T-helper 2 cell treated with Interferon-gamma antibody and Interleukin-4, amounts not matched to agents 100 ng/mL and 5 ng/mL, for 36 hours (primary cell): ENCODE measurements around the gene LDLRAD3. TPM values are rescaled to one million over a fixed set of nuclear protein-coding genes. Genes with fewer than 3 reads are reported as not detected.
"Not testable (repeated sequence)": the region's sequence is repeated elsewhere in the genome, so short reads cannot be mapped to it uniquely, and the experiment has no call there.

Experiments used
- intact Hi-C: fragments of 100-400 bp; cut with micrococcal nuclease; formaldehyde crosslinking; loops from one replicate; pipeline ENCODE4 v1.15.1; 2023
- total RNA-seq: library from RNA; stranded (reverse); gene quantifications from 2 replicates; pipeline ENCODE4 v1.2.3, GENCODE V29; 2022

The LDLRAD3 gene
- total RNA-seq, 1 donor from 2014 or later = 1.0 TPM

DNA sequence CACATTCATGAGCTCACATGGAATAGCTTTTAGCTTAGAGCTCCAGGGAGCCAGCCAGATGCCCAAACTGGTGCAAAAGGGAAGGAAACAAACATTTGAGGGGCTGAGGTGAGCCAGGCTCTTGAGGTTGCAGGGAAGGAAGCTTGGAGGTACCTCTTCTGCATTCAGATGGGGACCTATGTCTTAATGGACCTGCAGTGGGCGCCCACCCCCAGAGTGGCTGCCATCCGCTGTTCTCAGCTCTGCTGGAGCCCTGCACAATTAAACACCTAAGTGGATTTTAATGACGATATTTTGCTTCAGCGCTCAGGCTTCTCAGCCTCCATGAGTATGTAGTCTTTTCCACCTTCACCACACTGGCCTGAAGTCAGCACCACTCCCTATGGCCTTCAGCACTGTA, 100.8 kb downstream of the LDLRAD3 start:
- intact Hi-C loops = loop anchor here (5.0 kb wide), 1 partner anchor 88 kb away; no protein-coding TSS in a partner anchor

DNA sequence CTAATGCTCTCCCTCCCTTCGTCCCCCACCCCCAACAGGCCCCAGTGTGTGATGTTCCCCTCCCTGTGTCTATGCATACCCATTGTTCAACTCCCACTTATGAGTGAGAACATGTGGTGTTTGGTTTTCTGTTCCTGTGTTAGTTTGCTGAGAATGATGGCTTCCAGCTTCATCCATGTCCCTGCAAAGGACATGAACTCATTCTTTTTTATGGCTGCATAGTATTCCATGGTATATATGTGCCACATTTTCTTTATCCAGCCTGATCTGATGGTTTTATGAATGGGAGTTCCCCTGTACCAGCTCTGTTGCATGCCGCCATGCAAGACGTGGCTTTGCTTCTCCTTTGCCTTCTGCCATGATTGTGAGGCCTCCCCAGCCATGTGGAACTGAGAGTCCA, 102.1 kb downstream of the LDLRAD3 start:
- intact Hi-C loops = not testable (repeated sequence)

DNA sequence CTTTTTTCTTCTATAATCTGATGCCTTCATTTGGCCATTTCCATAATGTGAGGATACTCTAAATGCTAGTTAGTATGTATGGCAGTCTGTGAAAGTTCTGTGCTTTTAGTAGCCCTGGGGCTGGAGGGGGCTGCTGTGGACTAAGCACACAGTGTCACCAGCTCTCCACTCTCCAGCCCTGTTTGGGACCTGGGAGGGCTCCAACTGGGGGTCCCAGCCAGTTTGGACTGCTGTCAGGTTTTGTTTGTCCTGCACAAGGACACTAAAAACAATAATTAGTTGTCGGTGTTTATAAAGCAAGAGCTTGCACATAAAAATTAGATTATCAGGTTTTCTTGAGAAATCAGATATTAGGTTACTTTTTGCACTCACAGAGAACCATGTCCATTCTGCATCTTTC, 103.1 kb downstream of the LDLRAD3 start:
- intact Hi-C loops = no loop called here

DNA sequence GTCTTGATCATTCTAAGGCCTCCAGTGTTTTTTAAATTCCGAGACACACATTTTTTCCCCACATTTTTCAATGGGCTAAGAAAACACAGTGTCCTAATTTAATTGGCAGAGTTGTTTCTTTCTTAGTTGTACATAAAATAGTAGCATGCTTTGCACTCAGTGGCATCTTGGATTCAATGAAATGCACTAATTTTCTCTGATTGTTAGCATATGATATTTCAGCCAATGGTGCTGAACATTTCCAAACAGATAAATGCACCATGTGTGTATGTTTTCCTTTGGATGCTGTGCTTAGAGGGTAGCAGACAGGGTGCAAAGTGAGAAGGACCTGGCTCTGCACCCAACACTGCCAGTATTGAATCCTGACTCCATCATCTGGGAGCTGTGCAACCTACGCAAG, 103.5 kb downstream of the LDLRAD3 start:
- intact Hi-C loops = no loop called here

DNA sequence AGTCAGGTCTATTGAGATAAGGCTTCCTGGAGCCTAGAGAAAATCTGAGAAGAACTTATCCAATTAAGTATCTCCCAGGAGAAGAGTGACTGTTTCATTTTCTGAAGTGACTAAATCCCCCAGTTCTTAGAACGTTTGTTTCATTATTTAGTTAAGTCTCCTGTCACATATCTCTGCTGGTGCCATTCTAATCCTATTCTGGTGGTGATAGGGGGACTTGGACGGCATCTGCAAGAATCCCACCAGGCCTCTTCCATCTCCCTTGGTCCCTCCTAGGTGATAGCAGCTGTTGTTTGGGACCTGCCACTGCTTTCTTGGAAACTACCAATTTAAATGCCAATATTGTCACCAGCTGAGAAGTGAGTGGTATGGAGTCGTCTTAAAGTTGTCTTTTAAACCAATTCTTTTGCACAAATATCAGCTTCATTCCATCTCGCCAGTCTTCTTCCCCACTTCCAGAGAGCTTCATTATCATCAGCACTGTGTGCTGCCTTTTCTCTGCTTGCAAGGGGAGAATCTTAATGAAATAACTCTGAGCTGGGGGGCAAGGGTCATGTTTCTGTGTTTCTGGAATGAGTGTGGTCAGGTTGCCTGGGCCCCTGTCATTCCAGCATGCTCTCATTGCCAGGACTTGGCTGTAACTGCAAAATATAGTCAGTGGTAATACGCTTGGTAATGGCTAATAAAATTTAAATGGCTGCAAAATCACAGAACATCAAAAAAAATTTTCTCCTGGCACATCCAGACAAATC, 104.8 kb downstream of the LDLRAD3 start:
- intact Hi-C loops = no loop called here

DNA sequence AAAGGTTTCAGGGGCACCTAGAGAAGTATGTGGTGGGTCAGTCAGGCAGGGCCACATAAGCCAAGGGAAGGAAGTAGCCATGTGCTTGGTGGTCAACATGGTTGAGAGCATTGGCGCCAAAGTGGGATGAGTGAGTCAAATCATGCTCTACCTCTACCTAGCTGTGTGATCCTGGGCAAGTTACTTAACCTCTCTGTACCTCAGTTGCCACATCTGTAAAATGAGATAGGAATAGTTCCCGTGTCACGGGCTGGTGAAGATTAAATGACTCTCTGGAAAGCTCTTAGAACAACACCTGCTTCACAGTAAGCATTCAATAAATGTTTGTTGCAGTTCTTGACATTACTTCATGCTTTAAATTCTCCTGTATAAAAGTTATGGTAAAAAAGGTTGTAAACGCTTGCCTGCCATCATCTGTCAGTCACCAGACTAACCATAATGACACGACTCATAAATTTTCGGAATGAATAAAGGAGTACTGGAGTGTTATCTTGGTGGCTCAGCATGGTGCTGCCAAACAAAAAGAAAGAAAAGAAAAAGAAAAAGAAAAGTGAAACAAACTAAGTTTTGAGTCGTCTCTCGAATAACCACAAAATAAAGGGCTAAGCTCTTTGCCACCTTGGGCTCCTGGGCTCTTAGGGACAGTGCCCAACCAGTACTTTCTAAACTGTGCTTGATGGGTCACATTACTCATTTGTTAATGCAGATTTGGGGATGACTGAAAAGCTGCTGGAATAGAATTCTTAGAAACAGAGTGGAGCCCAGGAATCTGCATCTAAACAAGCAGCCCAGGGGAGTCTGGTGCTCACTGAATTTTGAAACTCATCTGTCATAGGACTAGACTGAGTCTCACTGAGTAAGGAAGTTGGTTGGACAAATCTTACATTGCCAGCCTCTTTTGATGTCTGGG, 107.6 kb downstream of the LDLRAD3 start:
- intact Hi-C loops = loop anchor here (10.0 kb wide), 1 partner anchor 437 kb away; the partner anchor contains the start of gene FJX1

DNA sequence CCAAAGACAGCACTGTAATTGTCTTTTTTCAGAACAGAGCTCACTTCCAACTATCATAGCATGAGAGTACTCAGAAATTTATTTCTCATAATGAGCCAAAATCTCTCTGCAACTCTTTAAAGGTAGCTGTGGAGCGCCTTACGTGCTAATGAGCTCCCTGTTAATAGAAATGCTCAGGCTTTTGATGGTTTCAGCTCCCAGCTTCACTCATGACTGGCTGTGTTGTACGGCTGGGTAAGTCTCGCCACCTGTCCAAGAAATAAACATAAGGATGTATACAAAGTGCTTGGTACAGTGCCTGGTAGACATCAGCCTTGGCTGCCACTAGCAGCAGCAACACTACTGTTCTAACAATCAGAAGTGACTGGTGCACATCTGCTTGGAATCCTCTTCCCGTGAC, 109.4 kb downstream of the LDLRAD3 start:
- intact Hi-C loops = loop anchor here (10.0 kb wide), 1 partner anchor 438 kb away; the partner anchor contains the start of gene FJX1

DNA sequence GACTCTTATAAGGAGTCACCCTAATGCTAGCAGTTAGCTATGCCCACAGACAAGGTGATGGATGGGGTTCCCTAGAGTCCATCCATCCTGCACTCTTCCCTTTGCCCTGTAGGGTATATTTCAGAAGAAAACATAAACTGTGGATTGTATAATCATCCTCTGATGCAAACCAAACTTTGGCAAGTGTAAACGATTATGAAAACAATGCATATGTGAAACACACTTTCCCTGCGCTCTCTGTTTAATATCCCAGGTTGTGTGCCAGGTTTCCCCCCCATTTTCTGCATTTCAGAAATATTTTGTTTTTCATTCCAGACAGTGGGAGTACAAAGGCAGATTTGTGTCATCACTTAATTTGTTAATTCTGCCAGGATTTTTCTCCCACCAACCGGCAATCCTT, 110.0 kb downstream of the LDLRAD3 start:
- intact Hi-C loops = loop anchor here (10.0 kb wide), 1 partner anchor 439 kb away; the partner anchor contains the start of gene FJX1

DNA sequence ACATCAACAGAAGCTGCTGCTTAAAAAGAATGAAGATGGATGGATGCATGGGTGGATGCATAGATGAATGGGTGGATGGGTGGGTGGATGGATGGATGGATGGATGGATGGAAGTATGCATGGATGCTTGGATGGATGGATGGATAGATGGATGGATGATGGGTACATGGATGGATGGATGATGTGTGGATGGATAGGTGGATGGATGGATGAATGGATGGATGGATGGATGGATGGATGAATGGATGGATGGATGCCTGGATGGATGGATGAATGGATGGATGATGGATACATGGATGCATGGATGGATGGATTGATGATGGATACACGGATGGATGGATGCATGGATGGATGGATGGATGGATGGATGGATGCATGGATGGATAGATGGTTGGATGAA, 110.8 kb downstream of the LDLRAD3 start:
- intact Hi-C loops = loop anchor here (10.0 kb wide), 1 partner anchor 440 kb away; the partner anchor contains the start of gene FJX1

DNA sequence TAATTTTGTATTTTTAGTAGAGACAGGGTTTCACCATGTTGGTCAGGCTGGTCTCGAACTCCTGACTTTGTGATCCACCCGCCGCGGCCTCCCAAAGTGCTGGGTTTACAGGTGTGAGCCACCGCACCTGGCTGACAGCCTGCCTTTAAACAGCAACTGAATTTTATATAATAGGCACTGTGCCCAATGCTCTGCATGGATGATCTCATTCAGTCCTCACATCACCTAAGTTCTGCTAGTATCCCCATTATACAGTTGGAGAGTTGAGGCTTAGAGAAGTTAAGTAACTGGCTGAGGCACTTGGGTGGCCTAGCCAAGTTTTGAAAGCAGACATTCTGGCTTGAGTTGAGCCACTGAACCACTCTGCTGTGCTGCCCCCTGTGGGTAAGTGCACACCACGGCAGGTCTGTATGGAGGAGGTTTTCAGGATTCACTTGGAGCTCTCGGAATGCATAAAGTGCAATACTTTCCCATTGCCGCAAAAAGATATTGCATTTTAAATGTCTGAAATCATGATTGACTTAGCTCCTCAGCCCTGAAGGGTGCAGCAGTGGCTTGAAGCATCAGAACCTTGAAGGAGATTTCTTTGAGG, 112.4 kb downstream of the LDLRAD3 start:
- intact Hi-C loops = loop anchor here (10.0 kb wide), 1 partner anchor 441 kb away; the partner anchor contains the start of gene FJX1

DNA sequence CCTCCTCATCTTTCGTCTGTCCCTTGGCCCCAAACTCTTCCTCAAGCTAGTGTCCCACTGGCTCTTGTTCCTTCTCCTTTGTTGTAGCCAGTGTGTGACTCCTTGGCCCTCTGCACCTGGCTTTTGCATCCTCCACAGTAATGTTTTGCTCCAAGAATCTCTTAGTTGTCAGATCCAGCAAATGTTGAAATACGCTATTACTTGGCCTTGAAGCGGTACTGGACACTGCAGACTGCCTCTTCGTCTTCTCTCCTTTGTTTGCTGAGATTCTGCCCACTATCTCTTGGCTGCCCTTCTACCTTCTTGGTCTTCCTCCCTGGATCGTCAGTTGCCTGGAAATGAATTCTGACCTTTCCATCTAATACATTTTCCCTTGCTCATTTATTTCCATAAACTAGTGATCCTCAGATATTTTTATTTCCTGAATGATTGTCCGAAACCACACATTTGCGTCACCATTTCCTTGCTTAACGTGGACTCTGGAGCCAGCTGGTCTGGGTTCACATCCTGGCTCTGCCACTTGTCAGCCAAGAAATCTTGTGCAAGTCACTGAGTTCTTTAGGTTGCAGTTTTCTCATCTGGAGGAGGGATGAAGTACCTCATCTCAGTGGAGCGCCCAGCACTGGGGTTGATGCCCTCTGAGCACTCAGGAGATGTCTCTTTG, 113.6 kb downstream of the LDLRAD3 start:
- intact Hi-C loops = loop anchor here (10.0 kb wide), 1 partner anchor 443 kb away; the partner anchor contains the start of gene FJX1

DNA sequence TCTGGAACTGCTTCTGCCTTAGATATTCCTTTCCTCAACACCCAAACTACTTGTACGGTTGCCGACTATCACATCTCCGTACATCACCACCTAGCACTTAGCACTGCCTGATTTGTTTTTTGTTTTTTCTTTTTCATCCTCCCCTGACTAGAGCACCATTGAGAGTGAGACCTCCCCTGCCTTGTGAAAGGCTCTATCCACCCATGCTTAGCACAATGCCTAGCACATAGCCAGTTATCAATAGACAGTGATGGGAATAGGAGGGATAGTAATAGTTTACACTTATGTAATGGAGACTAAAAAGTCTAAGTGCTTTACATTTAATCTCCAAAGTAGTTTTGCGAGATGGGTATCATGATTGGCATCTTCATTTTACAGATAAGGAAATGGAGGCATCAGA, 115.8 kb downstream of the LDLRAD3 start:
- intact Hi-C loops = loop anchor here (10.0 kb wide), 1 partner anchor 445 kb away; the partner anchor contains the start of gene FJX1

DNA sequence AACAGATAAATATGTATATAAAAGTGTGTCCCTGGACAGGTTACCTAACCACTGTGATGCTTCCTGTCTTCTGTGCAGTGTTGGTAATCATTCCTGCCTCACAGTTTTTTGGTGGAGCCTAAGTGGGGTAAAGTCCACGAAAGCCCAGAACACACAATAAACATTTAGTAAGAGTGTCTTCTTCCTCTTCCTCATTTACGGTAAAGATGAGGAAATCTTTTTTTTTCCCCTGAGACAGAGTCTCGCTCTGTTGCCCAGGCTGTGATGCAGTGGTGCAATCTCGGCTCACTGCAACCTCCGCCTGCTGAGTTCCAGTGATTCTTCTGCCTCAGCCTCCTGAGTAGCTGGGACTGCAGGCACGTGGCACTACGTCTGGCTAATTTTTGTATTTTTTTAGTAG, 117.1 kb downstream of the LDLRAD3 start:
- intact Hi-C loops = no loop called here

DNA sequence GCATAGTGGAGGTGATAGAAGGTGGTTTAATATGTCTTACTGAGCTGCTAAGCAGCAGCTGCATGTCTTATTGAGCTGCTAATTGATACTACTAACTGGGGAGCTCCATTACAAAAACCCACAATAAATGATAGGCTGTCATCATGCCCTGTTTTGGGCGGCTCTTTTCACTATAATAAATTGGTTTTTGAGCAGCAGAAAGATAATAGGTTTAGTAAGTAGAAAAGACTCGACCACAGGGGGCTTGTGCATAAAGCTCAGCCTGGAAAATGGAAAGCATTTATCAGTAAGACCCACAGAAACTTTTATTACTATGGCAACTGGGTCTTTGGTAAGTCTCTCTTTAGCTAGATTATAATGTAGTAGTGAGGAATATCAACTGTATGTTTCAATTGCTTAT, 117.6 kb downstream of the LDLRAD3 start:
- intact Hi-C loops = no loop called here

DNA sequence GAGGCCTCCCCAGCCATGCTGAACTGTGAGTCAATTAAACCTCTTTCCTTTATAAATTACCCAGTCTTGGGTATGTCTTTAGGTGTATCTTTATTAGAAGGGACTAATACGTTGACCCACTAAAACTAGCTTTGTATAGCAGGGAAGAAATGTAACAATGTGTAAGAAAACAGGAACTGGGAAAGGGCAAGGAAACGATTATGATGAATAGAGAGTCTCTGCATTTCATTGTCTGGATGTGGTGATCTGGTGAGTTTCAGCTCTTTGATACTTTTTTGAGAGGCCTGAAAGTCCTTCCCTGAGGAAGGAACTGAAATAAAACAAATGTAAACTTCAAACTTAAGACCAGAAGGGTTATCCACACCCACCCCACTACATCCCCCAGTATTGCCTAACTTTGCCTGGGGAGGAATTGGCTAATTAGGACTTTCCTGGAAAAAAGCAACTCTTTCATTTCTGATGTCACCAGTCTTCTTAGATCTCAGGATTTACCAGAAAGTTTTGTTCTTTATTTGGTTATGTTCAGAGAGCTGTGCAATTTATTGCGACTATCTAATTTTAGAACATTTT, 119.0 kb downstream of the LDLRAD3 start:
- intact Hi-C loops = no loop called here

DNA sequence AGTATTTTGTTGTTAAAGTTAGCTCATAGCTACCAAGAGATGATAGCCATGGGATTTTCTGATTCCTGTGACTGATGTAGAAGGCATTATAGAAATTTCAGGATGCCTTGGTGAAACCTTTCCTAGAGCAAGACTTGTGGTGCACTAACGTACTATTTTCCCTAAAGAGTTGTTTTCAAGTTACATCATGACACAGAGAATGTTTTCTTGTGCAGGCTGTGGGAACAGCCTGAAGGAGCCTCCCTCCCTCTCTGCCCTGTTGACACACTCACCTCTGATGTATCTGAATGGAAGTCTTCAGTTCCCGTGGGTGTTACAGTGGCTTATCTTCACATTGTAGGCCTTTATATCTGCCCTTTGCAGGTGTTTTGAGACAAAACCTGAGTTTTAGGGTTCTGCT, 121.6 kb downstream of the LDLRAD3 start:
- intact Hi-C loops = no loop called here

DNA sequence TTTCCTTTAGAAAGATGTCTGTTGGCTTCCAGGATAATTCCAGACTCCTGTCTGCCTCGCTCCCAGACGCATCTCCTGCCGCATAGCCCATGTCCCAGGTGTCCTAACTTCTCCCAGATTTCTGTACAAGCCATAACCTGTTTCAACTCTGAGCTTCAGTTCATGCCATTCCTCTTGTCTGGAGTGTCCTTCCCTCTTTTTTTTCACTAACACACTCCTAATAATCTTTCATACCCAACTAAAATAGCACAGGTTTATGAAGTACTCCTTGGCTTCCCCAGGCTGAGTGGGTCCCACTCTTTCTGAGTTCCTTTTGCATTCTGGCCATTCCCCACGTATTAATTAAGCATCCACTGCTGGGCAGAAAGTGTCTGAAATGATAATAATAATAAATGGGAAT, 123.0 kb downstream of the LDLRAD3 start:
- intact Hi-C loops = no loop called here

DNA sequence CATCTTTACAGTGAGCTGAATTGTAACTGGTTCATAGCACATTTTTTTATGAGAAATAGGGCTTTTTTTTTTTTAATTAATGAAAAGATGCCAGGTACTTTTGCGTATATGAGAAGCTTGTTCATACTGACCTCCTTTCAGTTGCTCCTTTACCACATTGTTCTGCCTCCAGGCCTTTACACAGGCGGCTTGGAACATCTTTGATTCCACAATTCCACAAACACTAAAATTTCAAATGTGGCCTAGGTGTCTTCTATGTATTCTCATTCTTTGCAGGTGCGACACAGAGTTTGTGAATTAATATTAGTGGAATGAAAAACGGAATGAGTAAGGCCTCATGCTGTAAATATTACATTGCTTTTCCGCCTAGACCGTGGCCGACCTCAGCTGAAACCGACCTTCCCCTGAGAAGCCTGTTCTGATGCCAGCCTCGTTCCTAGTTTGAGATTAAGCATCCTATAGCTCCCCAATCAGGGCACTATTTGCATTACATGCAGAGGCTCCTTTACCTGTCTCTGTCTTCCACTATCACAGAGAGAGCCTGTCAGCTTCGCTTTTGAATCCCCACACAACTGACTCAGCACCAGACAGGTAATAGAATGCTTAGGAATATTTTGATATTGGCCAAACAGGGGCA, 125.8 kb downstream of the LDLRAD3 start:
- intact Hi-C loops = no loop called here

DNA sequence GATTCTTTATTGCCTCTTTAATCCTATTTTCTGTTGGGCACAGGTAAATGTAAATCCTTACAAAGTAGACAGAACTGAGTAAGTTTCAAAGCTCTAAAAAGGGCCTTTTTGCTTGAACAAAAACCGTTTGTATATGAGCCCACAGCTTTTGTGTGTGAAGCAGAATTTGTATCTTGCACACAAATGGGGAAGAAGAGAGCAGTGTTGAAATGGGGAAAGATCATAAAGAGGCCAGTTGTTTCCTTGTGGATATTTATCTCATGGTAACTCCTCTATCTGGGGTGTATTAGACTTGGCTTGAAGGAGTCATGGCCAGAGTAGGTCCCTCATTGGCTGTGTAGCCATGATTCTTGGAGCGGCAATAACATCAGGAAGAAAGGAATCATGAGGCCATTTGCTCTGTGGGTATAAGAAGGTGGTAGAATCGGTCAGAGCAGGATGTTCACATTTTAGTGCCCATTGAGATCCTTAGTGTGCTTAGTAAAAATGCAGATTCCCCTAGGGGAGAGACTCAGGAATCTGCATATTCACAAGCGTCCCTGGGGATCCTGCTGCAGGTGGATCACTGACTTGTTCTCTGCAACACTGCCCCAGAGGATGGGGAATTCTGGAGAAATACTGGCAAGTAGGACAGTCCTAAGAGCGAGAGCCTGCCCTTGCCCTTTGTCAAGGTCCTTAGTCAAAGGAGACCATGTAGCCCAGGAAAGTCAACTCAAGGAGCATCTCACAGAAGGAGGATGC, 126.5 kb downstream of the LDLRAD3 start:
- intact Hi-C loops = no loop called here
